Non-pigmented ciliary epithelial cell (primary cell): Measurements from ENCODE around the gene APOA5.
"Not testable (repeated sequence)": the region's sequence is repeated elsewhere in the genome, so short reads cannot be mapped to it uniquely, and the experiment has no call there.

Experiments used
- DNase-seq: peaks from one replicate; pipeline ENCODE4 v3.0.0-alpha.2; 2010; ENCODE audit warnings: low read depth

Gene APOA5

GRCh38 chr11:116791813-116792143 is at the start of gene APOA5:
Gene APOA5, minus strand, starts transcription at chr11:116791879. Its CDS starts 19 bp downstream, at chr11:116791860.
- no peak for DNase-seq

GRCh38 chr11:116840746-116841296 is 49.1 kb upstream of the APOA5 start:
- no peak for DNase-seq

- no peak for DNase-seq
Observed at GRCh38 chr11:116840224-116840745, 48.6 kb upstream of the APOA5 start.

- no peak for DNase-seq
Observed at GRCh38 chr11:116838321-116839084, 46.8 kb upstream of the APOA5 start.

GRCh38 chr11:116837231-116838091 is 45.8 kb upstream of the APOA5 start, which contains the start of gene APOA1:
Gene APOA1, minus strand, starts transcription at chr11:116837622. Its CDS starts 235 bp downstream, at chr11:116837387.
- DNase-seq, result no peak

- DNase-seq, result no peak
Observed at GRCh38 chr11:116836632-116836991, 44.9 kb upstream of the APOA5 start.

GRCh38 chr11:116835791-116836631 is 44.3 kb upstream of the APOA5 start:
- DNase-seq, result peak; percentile 42

- DNase-seq, result no peak
Observed at GRCh38 chr11:116835042-116835772, 43.5 kb upstream of the APOA5 start.

GRCh38 chr11:116834535-116835041 is 42.9 kb upstream of the APOA5 start:
- DNase-seq, result not testable (repeated sequence)

GRCh38 chr11:116833816-116834534 is 42.3 kb upstream of the APOA5 start:
- DNase-seq, result no peak

GRCh38 chr11:116833491-116833815 is 41.8 kb upstream of the APOA5 start:
- no peak for DNase-seq

- DNase-seq, result no peak
Observed at GRCh38 chr11:116832350-116833290, 40.9 kb upstream of the APOA5 start.

GRCh38 chr11:116831790-116832349 is 40.2 kb upstream of the APOA5 start:
- no peak for DNase-seq

- DNase-seq, result no peak
Observed at GRCh38 chr11:116830184-116830912, 38.7 kb upstream of the APOA5 start.

GRCh38 chr11:116829525-116830183 is 38.0 kb upstream of the APOA5 start, which contains the start of gene APOC3:
Gene APOC3, plus strand, starts transcription at chr11:116829907. Its CDS starts 676 bp downstream, at chr11:116830583.
- no peak for DNase-seq

- DNase-seq, result no peak
Observed at GRCh38 chr11:116828632-116829524, 37.2 kb upstream of the APOA5 start.
